ENCODE data around the gene GMPPB.
"Not testable (repeated sequence)": the region's sequence is repeated elsewhere in the genome, so short reads cannot be mapped to it uniquely, and the experiment has no call there.

GMPPB gene

DNA sequence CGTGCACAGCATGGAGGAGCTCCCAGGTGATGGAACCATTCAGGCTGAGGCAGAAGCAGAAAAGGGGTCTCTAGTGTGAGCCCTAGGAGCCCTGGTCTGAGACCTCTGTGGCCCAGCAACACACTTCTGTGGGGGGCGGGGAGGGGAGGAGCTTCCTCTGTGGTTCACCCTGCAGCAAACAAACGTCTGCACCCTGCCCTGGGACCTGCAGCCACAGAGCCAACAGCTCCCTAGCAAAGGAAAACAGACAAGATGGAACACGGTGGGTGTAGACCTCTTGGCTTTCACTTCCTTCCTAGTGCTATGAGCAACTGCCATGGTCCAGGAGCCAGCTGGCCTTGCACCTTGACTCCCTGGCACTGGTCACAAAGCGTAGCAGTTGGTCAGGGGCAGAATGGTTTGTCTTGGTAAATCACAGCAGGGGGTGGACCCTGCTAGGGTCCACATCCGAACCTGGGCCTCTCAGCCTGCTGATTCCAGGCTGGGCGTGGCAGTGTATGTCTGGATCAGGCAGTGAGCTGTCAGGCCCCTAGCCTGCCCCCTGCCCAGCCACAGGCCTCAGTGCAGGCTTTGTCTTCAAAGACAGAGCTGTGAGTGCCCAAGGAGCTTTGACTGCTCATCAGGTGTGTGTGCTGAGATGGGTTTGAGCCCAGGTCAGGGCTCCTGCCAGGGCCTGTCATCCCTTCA, 11.0 kb downstream of the GMPPB start:
- DNase-seq = no peak

DNA sequence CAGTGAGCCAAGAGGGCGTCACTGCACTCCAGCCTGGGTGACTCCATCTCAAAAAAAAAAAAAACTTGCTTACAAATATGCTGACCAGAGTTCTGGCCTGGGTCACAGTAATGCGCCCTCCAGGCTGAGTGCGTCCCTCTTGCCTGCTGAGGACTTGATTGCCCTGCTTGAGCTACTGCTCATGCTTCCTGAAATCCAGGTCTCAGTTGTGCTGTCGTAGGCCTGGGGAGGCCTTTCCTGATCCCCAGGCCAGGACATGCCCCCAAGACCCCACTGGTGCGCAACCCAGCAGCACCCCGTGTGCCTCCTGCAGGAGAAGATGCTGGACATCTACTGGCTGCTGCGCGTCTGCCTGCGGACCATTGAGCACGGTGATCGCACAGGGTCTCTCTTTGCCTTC, 11.6 kb downstream of the GMPPB start:
- DNase-seq = no peak

- DNase-seq = no peak
Measured at GRCh38 chr3:49711489-49711888, 12.3 kb downstream of the GMPPB start.

- no peak for DNase-seq
Measured at GRCh38 chr3:49709852-49710251, 13.9 kb downstream of the GMPPB start.

DNA sequence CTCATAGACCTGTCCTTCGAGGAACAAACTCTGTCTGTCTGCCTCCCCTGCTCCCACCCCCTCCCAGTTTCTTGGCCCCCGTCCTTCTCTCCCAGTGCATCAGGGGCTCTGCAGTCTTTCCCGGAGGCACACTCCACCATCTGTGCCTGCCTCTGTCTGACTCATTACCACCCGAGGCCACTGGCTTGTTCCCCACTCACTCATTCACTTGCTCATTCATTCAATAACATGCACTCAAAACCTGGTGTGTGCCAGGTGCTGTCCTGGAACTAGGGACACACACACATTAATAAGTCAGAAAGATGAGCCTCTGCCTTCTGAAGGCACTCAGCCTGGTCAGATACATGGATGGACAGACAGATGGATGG, 16.7 kb downstream of the GMPPB start:
- no peak for DNase-seq

DNA sequence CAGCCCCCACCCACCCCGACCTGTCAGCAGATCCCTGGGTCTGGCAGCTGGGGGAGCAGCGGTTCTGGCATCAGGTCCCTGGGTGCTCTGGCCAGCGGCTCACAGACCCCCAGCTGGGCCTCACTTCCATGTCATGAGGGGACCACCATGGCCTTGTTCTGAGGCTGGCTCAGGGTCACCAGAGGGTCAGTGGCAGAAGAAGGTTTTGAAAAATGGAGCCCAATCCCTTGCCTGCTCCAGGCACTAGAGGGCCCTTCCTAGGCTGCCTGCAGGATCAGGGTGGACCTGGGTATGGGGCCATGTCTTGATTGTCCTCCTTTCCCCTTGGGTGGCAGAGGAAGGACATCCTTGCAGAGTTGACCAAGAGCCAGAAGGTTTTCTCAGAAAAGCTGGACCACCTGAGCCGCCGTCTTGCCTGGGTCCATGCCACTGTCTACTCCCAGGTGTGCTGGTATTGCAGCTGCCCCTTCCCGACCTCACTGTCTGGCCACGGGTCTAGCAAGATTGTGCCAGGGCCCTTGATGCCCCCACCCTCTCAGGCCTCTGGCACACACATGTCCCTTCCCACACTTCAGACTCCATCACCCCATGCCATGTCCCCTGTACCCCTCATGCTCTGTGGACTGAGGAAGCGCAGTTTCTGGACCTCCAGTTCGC, 17.2 kb downstream of the GMPPB start:
- no peak for DNase-seq

GRCh38 chr3:49705390-49705960, 18.3 kb downstream of the GMPPB start:
- no peak for DNase-seq

DNA sequence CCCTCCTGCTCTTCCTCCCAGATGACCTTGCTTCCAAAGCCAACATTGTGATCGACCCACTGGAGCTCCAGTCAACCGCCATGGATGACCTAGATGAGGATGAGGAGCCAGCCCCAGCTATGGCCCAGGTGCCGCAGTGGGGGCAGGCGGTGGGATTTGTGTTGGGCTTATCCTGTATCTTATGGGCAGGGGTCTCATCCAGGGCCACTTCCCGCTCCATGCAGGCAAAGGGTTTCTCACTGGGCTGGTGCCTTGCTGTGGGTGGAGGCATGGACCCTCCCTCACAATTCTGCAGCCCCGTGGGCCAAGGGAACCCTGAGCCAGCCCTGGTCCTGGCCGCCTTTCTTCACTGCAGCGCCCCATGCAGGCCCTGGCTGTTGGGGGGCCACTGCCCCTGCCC, 19.1 kb downstream of the GMPPB start:
- DNase-seq = no peak

DNA sequence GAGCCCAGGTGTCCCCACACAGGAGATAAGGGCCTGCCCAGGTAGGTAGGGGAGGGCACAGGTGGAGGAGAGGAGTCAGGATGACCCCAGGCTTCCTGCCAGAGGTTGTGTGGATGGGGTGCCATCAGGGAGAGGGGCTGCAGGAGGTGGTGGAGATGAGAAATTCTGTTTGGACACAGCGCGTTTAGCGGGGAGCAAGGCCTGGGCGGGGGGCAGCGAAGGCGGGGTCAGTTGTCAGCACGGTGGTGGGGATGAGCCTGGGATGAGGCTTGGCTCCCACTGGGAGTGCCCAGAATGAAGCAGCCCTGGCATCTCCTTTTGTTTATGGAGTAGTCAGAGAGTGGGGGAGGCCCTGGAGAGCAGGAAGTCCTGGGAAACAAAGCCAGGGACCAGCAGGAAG, 19.8 kb downstream of the GMPPB start:
- DNase-seq = no peak

DNA sequence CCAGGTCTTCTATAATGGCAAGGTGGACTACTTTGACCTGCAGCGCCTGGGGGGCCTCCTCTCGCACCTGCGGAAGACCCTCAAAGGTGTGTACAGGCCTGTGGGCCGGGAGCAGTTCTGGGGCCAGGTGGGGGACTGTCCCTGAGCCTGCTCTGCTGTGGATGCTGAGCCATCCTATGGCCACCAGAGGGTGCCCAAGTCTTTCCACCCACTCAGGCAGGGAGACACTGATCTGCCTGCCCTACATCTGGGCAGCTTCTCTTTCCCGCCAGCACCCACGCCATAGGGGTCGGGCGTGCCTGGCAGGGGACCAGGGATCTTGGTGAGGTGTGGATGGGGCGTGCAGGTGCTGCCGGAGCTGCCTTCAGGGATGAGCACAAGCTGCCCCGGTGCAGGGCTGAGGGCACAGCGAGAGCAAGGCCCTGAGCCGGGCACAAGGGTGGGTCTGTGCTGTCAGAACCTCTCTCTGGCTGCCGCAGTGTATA, 20.3 kb downstream of the GMPPB start:
- peak; percentile 52 for DNase-seq

- DNase-seq = no peak
Measured at GRCh38 chr3:49702672-49703071, 21.1 kb downstream of the GMPPB start.

- DNase-seq = no peak
Measured at GRCh38 chr3:49701388-49702077, 22.2 kb downstream of the GMPPB start.

- no peak for DNase-seq
Measured at GRCh38 chr3:49700453-49701128, 23.2 kb downstream of the GMPPB start.

GRCh38 chr3:49700014-49700413, 23.7 kb downstream of the GMPPB start:
- DNase-seq = no peak

- no peak for DNase-seq
Measured at GRCh38 chr3:49699281-49699979, 24.3 kb downstream of the GMPPB start.

GRCh38 chr3:49695350-49696015, 28.3 kb downstream of the GMPPB start:
- DNase-seq = not testable (repeated sequence)

DNA sequence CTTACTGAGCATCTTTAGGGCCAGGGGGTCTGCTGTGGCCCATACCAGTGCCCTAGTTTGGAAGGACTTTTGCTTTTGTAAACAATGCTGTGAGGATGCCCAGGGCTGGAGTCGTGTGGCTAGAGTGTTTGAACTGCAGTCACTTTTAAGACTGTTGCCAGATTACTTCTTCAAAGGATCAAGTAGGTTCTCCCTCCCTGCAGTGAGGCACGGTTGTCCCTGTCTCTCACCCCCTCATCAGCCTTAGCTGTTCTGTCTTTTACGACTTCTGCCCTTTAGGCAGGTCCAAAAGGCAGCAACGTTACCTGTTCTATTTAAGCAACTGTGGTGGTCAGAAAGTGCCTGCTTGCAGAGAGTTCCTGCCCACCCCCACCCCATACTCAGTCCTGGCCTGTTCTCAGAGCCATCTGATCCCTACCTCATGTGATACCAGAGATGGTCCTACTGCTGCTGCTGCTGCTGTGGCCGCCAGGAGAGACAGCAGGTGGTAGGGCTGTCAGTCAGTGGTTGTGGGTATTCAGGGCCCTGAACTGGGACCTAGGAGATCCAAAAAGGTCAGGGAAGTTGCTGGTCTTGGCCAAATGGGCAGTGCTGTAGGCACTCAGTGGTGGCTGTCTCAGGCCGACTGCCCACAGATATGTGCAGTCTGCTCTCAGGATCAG, 29.2 kb downstream of the GMPPB start:
- not testable (repeated sequence) for DNase-seq

DNA sequence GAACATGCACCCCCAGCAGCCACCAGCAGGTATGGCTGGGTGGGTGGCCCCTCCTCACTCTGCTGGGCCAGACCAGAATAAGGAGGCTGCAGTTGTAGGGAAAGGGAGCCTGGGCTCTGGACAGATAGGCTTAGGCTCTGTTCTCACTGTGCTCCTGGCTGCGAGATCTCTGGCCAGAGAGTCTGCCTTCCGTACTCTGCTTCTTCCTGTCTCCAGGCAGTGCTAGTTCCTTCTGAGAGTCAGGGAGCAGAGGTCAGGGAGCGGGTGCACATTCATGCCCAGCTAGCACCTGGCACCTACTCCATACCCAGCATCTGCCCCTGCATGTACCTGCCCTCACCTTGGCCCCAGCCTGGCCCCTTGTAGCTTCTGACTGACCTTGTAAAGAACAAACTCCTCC, 32.3 kb downstream of the GMPPB start:
- not testable (repeated sequence) for DNase-seq

- DNase-seq = not testable (repeated sequence)
Measured at GRCh38 chr3:49690856-49691255, 32.9 kb downstream of the GMPPB start.

- DNase-seq = not testable (repeated sequence)
Measured at GRCh38 chr3:49689908-49690624, 33.7 kb downstream of the GMPPB start.
